ENCODE data around the gene CCL1. TPM values are rescaled to one million over a fixed set of nuclear protein-coding genes. Genes with fewer than 3 reads are reported as not detected.

The CCL1 gene
- total RNA-seq, 4 donors from 2014 or later, result not detected

Other genes with a start within 250 kb of the CCL1 start
- gene CCL2, start 107.9 kb downstream of the CCL1 start, total RNA-seq, result 100 to 1,000 TPM in 1 of 4 donors, 10 to 100 TPM in 2, 1 to 10 TPM in 1; 5.0 to 121 (median 20.9) TPM
- 1 to 10 TPM in 1 of 4 donors, not detected in 3; 2.2 TPM for gene CCL7, start 93.0 kb downstream of the CCL1 start, total RNA-seq
- 1 to 10 TPM; 2.0 to 4.5 (median 2.7) TPM for gene CCL11, start 77.5 kb downstream of the CCL1 start, total RNA-seq
- under 1 TPM in 2 of 4 donors, not detected in 2; 0.27 to 0.81 TPM for gene CCL8, start 43.8 kb downstream of the CCL1 start, total RNA-seq
- 1 to 10 TPM in 3 of 4 donors, not detected in 1; 1.7 to 4.3 (median 2.3) TPM for gene CCL13, start 6.8 kb downstream of the CCL1 start, total RNA-seq
- under 1 TPM in 2 of 4 donors, not detected in 2; 0.12 to 0.47 TPM for gene TMEM132E, start 216.3 kb upstream of the CCL1 start, total RNA-seq